Measurements from ENCODE around the gene SUFU. TPM values are rescaled to one million over a fixed set of nuclear protein-coding genes. Genes with fewer than 3 reads are reported as not detected.
A peak's percentile ranks its signal among the peaks of the same experiment; 100 is the strongest.

SUFU gene
- total and polyA plus RNA-seq, 2 experiments from 2014 or later: 2.8 to 5.6 TPM

GRCh38 chr10:102605712-102606111, 101.9 kb downstream of the SUFU start (continued):
- no peak for TF ChIP-seq ZNF462 (CRISPR knock-in tag; IDR thresholded peaks at IDR 0.05)
- no peak for TF ChIP-seq REST (IDR thresholded peaks at IDR 0.05; ENCODE audit: unreplicated experiment)
- TF ChIP-seq EZH2 (IDR thresholded peaks at IDR 0.05; ENCODE audit: low read depth, unreplicated experiment): no peak
- no peak for TF ChIP-seq STAT1 (IDR thresholded peaks at IDR 0.05; ENCODE audit: unreplicated experiment)

GRCh38 chr10:102608487-102608886, 104.7 kb downstream of the SUFU start:
- H3K36me3 Mint-ChIP-seq (ENCODE audit: low read depth): no peaks in the 10 kb centered on the region
- no peak overlapping the region for H3K27ac ChIP-seq (ENCODE audit: low read depth)
- H3K27me3 ChIP-seq (ENCODE audit: insufficient read depth): no peaks in the 10 kb centered on the region
- no peaks in the 10 kb centered on the region for H3K27me3 Mint-ChIP-seq (ENCODE audit: insufficient read depth, low read depth, poor library complexity)
- H4K20me1 ChIP-seq (replicated peaks; ENCODE audit: insufficient read depth): no peaks in the 10 kb centered on the region
- no peaks in the 10 kb centered on the region for H3K9me2 ChIP-seq (ENCODE audit: insufficient read depth)
- no peak overlapping the region for H3K4me3 Mint-ChIP-seq
- H3K9me3 Mint-ChIP-seq: no peaks in the 10 kb centered on the region; the same call in 2 of the 3 replicates
- ATAC-seq (peak; percentile 85), DNase-seq (ENCODE audit: low spot score) (peak; percentile 62)
- H3K4me1 ChIP-seq (ENCODE audit: insufficient read depth): no peaks in the 10 kb centered on the region
- no peak overlapping the region for H3K4me3 ChIP-seq
- H3F3A ChIP-seq (replicated peaks; ENCODE audit: low read depth): no peaks in the 10 kb centered on the region
- 0 out of 3 replicates have a peak, but pooled peaks cover 2% of the 10 kb centered on the region for H3K4me1 Mint-ChIP-seq
- no peak overlapping the region for H3K4me2 ChIP-seq
- H2AFZ ChIP-seq: no peak overlapping the region
- H3K36me3 ChIP-seq (ENCODE audit: insufficient read depth): no peaks in the 10 kb centered on the region
- no peak overlapping the region for H3K27ac Mint-ChIP-seq
- H3K79me2 ChIP-seq (replicated peaks; ENCODE audit: insufficient read depth): no peaks in the 10 kb centered on the region
- no peak for TF ChIP-seq ZNF462 (CRISPR knock-in tag; IDR thresholded peaks at IDR 0.05)
- TF ChIP-seq STAT1 (IDR thresholded peaks at IDR 0.05; ENCODE audit: unreplicated experiment): no peak
